GM23248 (cell line): ENCODE results near the gene LPA.

Experiments used
- EZH2 ChIP-seq: fragments of 200-600 bp; sonication (generic); IDR thresholded peaks from 2 replicates; pipeline ENCODE4 v1.6.1; 2018; ENCODE audit warnings: antibody characterized with exemption, mild to moderate bottlenecking; ENCODE audit not compliant: insufficient read depth, poor library complexity, severe bottlenecking
- EZH2phosphoT487 ChIP-seq: fragments of 200-600 bp; sonication (generic); IDR thresholded peaks from 2 replicates; pipeline ENCODE4 v1.6.1; 2018; ENCODE audit warnings: antibody characterized with exemption, moderate library complexity, mild to moderate bottlenecking, low read depth; ENCODE audit not compliant: insufficient read depth

DNA sequence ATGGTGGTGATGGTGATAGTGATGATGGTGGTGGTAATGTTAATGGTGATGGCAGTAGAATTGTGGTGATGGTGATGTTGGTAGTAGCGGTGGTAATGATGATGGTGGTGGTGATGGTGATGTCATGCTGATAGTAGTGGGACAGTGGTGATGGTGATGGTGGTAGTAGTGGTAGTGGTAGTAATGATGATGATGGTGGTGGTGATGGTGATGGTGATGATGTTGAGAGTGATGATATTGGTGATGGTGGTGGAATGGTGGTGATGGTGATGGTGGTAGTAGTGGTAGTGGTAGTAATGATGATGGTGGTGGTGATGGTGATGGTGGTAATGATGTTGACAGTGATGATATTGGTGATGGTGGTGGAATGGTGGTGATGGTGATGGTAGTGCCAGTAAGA, 128.8 kb downstream of the LPA start:
- no peak for TF ChIP-seq EZH2
- no peak for TF ChIP-seq EZH2phosphoT487
